Measurements from ENCODE around the gene TMEM203. TPM values are rescaled to one million over a fixed set of nuclear protein-coding genes. Genes with fewer than 3 reads are reported as not detected.

The TMEM203 gene
- polyA plus RNA-seq, 1 donor (not counting 4 experiments of a cell fraction or from before 2014, with no cell fraction given) = 29.2 TPM

- dilution Hi-C loops (cut with MboI; ENCODE audit: extremely low pct_ligation_motif_present, low sequenced_read_pairs) = no loop called here
Measured at GRCh38 chr9:137251490-137252268, 46.2 kb upstream of the TMEM203 start.

DNA sequence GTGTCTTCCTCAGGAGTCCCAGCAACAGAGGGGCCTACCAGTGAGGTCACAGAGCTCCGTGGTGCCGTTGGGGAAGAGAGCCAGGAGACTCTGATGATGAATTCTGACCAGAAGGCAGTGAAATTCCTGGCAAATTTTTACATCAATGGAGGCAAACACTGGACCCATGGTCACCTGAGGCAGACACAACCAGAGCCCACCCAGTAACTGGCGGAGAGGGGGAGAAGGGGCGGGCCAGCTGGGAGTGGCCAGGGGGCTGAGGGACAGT is 45.7 kb upstream of the TMEM203 start, which contains the start of gene STPG3:
TSS of gene STPG3 (plus strand) at position 93 of the 268 bp plus-strand sequence. CDS start at position 94, 1 bp downstream.
- dilution Hi-C loops (cut with MboI; ENCODE audit: extremely low pct_ligation_motif_present, low sequenced_read_pairs) = no loop called here
- H3K36me3 ChIP-seq (ENCODE audit: control insufficient read depth in 2 of 2, extremely low read depth in 1 of 2, insufficient read depth in 2 of 2, low read length in 2 of 2) = peaks cover 0 to under 1% of the 10 kb centered on the region in 2 experiments
- H3K4me1 ChIP-seq (ENCODE audit: control insufficient read depth, extremely low read depth, insufficient read depth, low read length) = peaks cover 7% of the 10 kb centered on the region
- TF ChIP-seq, protein P1, sequence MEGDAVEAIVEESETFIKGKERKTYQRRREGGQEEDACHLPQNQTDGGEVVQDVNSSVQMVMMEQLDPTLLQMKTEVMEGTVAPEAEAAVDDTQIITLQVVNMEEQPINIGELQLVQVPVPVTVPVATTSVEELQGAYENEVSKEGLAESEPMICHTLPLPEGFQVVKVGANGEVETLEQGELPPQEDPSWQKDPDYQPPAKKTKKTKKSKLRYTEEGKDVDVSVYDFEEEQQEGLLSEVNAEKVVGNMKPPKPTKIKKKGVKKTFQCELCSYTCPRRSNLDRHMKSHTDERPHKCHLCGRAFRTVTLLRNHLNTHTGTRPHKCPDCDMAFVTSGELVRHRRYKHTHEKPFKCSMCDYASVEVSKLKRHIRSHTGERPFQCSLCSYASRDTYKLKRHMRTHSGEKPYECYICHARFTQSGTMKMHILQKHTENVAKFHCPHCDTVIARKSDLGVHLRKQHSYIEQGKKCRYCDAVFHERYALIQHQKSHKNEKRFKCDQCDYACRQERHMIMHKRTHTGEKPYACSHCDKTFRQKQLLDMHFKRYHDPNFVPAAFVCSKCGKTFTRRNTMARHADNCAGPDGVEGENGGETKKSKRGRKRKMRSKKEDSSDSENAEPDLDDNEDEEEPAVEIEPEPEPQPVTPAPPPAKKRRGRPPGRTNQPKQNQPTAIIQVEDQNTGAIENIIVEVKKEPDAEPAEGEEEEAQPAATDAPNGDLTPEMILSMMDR (optimal IDR thresholded peaks at IDR 0.05 in 1 of 3, IDR thresholded peaks at IDR 0.05 in 1 of 3, conservative IDR thresholded peaks at IDR 0.05 in 1 of 3; ENCODE audit: extremely low read depth in 1 of 3, insufficient read depth in 2 of 3, low read length in 3 of 3) = no peak
- no peak for TF ChIP-seq EZH2 (IDR thresholded peaks at IDR 0.05; ENCODE audit: low read length)
- H3K4me2 ChIP-seq (ENCODE audit: control insufficient read depth, extremely low read depth, insufficient read depth, low read depth, low read length) = no peak within 1 kb of the TSS
- H3K4me3 ChIP-seq (ENCODE audit: control insufficient read depth in 2 of 3, extremely low read depth in 1 of 3, insufficient read depth in 2 of 3, low read depth in 1 of 3, low read length in 3 of 3) = no peak within 1 kb of the TSS
- H2AFZ ChIP-seq (ENCODE audit: control insufficient read depth, low read length) = no peak within 1 kb of the TSS
- H4K20me1 ChIP-seq (ENCODE audit: control insufficient read depth, extremely low read depth, insufficient read depth, low read length) = no peaks in the 10 kb centered on the region
- no peak within 1 kb of the TSS for H3K9ac ChIP-seq (ENCODE audit: control insufficient read depth, extremely low read depth, insufficient read depth, low read length)
- no peak within 1 kb of the TSS for H3K27ac ChIP-seq (ENCODE audit: control insufficient read depth, insufficient read depth, low read length)
- H3K9me3 ChIP-seq (ENCODE audit: control insufficient read depth, low read depth, low read length) = no peaks in the 10 kb centered on the region
- FAIRE-seq = no peak
- no peaks in the 10 kb centered on the region for H3K9me1 ChIP-seq (ENCODE audit: control insufficient read depth, extremely low read depth, insufficient read depth, low read length)
- H3K79me2 ChIP-seq (ENCODE audit: control insufficient read depth, insufficient read depth, low read length) = peaks cover 8% of the 10 kb centered on the region
- no peaks in the 10 kb centered on the region for H3K27me3 ChIP-seq (ENCODE audit: control insufficient read depth, extremely low read depth, insufficient read depth, low read length)
- no peak for DNase-seq (ENCODE audit: low read depth, low spot score)

More at GRCh38 chr9:137251490-137252268, 46.2 kb upstream of the TMEM203 start:
- Histone ChIP-seq H3K9me1 (ENCODE audit: control insufficient read depth, extremely low read depth, insufficient read depth, low read length) (no peaks in the 10 kb centered on the region), H3K4me2 (ENCODE audit: control insufficient read depth, extremely low read depth, insufficient read depth, low read depth, low read length) (no peak overlapping the region), H3K4me1 (ENCODE audit: control insufficient read depth, extremely low read depth, insufficient read depth, low read length) (peaks cover 13% of the 10 kb centered on the region), H3K4me3 (ENCODE audit: control insufficient read depth in 2 of 3, extremely low read depth in 1 of 3, insufficient read depth in 2 of 3, low read depth in 1 of 3, low read length in 3 of 3) (no peak overlapping the region), H3K27ac (ENCODE audit: control insufficient read depth, insufficient read depth, low read length) (no peak overlapping the region), H3K27me3 (ENCODE audit: control insufficient read depth, extremely low read depth, insufficient read depth, low read length) (no peaks in the 10 kb centered on the region), H3K9me3 (ENCODE audit: control insufficient read depth, low read depth, low read length) (no peaks in the 10 kb centered on the region), H2AFZ (ENCODE audit: control insufficient read depth, low read length) (no peak overlapping the region), H3K79me2 (ENCODE audit: control insufficient read depth, insufficient read depth, low read length) (peaks cover 14% of the 10 kb centered on the region), H3K9ac (ENCODE audit: control insufficient read depth, extremely low read depth, insufficient read depth, low read length) (no peak overlapping the region), H3K36me3 (ENCODE audit: control insufficient read depth in 2 of 2, extremely low read depth in 1 of 2, insufficient read depth in 2 of 2, low read length in 2 of 2) (peaks cover 0 to 5% of the 10 kb centered on the region in 2 experiments), H4K20me1 (ENCODE audit: control insufficient read depth, extremely low read depth, insufficient read depth, low read length) (no peaks in the 10 kb centered on the region)
- DNase-seq (ENCODE audit: low read depth, low spot score) = no peak
- no peak for FAIRE-seq
- TF ChIP-seq EZH2 (IDR thresholded peaks at IDR 0.05; ENCODE audit: low read length) = no peak

All from keratinocyte (primary cell).